DLD1 (cell line): Measurements from ENCODE around the gene FUBP1.
"Not testable (repeated sequence)": the region's sequence is repeated elsewhere in the genome, so short reads cannot be mapped to it uniquely, and the experiment has no call there.

Experiments used
- in situ Hi-C: cut with HindIII; loops from 2 replicates; pipeline ENCODE4 v1.10.0; 2017; ENCODE audit warnings: low sequenced_read_pairs

The FUBP1 gene, protein sequence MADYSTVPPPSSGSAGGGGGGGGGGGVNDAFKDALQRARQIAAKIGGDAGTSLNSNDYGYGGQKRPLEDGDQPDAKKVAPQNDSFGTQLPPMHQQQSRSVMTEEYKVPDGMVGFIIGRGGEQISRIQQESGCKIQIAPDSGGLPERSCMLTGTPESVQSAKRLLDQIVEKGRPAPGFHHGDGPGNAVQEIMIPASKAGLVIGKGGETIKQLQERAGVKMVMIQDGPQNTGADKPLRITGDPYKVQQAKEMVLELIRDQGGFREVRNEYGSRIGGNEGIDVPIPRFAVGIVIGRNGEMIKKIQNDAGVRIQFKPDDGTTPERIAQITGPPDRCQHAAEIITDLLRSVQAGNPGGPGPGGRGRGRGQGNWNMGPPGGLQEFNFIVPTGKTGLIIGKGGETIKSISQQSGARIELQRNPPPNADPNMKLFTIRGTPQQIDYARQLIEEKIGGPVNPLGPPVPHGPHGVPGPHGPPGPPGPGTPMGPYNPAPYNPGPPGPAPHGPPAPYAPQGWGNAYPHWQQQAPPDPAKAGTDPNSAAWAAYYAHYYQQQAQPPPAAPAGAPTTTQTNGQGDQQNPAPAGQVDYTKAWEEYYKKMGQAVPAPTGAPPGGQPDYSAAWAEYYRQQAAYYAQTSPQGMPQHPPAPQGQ

GRCh38 chr1:77978969-77979876 is at the start of gene FUBP1:
TSS of gene FUBP1 (minus strand) at chr1:77979072. CDS start at chr1:77979004, 68 bp downstream.
- in situ Hi-C loops, result no loop called here

- in situ Hi-C loops, result not testable (repeated sequence)
These were observed 42.3 kb upstream of the FUBP1 start for GRCh38 chr1:78021134-78021533.

DNA sequence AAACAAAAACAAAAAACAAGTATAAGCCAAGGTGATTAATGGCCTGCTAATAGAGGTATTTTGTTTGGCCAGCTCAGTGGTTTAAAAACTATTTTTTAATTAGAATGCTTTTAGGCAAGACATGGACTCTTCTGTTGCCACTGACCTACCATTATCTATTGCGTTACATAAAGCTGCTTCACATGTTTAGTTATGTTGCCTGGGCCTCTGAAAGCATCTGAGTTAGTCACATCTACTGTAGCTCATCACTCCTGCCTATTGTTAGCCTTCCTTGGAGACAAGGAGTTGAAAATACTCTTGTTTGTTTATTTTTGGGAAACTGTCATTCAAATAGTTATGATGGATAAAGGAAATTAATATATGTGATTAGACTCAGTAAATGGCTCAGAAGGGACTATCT is 40.2 kb upstream of the FUBP1 start:
- in situ Hi-C loops, result no loop called here

- in situ Hi-C loops, result no loop called here
These were observed 36.3 kb upstream of the FUBP1 start for GRCh38 chr1:78015148-78015547.

GRCh38 chr1:78011050-78011449 is 32.2 kb upstream of the FUBP1 start:
- in situ Hi-C loops, result no loop called here

- in situ Hi-C loops, result no loop called here
These were observed 31.0 kb upstream of the FUBP1 start for GRCh38 chr1:78009836-78010235.

DNA sequence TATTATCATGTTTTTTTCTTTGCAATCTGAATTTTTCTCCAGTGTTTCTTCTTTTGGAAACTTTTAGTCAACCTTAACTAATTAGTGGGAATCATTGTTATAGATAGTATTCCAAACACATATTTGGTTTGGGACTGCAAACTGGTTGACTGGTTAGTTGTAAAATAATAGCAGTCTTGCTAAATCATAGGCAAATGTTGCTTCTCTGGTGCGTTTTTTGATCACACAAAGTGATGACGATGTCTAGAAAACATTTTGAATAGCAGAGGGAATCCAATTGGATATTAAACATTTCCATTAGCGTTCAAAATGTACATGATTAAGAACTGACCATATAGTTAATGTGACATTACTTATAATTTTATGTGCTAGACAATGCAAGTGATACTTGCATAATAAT is 30.4 kb upstream of the FUBP1 start:
- in situ Hi-C loops, result no loop called here

DNA sequence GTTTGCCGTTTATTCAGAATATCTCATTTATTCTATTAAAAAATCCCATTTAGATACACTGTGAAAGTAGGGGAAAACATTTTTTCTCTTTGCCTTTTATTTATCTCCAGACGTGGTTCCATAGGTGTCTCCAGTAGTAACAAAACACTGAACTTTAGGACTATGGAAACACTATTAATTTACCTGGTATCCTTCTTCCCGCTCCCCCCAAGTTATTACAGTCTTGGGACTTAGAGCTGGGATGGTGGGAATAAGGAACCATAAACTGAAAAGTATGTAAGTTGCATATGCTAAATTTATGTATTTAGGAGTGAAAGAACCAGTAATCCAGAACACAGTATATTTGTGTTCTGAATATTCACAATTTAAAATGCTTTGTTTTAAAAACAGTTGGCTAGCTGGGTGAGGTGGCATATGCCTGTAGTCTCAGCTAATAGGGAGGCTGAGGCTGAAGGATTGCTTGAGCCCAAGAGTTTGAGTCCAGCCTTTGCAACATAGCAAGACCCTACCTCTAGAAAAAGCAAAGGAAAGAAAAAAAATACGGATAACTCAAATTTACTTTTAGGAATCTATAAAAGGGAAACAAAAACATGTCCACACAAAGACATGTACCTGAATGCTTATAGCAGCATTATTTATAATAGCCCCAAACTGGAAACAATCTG is 28.9 kb upstream of the FUBP1 start:
- in situ Hi-C loops, result no loop called here

GRCh38 chr1:78006521-78006920 is 27.6 kb upstream of the FUBP1 start:
- in situ Hi-C loops, result no loop called here

- in situ Hi-C loops, result no loop called here
These were observed 26.9 kb upstream of the FUBP1 start for GRCh38 chr1:78005755-78006154.

DNA sequence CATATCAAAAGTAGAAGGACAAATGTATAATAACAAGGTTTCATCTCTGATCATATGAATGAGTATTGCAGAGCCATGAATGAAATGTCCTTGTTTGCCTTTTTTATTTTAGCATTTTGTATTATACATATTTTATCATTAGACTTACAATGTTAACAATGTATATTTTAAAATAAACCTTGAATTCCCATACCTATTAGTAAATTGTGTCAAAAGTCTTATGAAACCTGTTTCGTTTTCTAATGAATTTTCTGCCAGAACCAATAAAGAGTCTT is 26.5 kb upstream of the FUBP1 start:
- in situ Hi-C loops, result no loop called here

DNA sequence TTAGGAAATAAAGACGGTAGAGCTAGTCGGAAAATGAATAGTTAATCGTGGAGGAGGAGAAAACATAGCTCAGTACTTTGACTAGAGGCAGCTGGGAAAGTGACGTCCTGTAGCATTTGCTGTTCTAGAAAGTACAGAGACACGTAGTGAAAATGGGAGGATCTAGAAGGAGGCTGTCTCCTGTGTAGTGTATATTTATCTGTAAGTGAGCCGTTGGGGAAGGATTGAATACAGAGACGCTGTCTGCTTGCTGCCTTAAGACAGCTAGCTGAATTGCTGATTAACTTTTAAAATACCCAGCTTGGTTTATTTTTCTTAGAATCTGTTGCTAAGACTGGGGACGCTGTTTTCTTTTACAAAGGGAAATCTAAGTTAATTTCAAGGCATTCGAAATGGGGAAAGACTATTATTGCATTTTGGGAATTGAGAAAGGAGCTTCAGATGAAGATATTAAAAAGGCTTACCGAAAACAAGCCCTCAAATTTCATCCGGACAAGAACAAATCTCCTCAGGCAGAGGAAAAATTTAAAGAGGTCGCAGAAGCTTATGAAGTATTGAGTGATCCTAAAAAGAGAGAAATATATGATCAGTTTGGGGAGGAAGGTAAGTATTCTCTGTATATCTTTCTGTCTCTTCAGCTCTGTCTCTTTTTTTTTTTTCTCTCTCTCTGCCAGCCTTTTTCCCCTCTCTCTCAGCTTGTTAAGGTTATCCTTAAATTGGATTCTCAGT is 26.0 kb upstream of the FUBP1 start, which contains the start of gene DNAJB4:
DNAJB4 (plus strand) TSS at position 221 of the 729 bp plus-strand sequence; CDS start at position 393, 172 bp downstream.
- in situ Hi-C loops, result no loop called here

GRCh38 chr1:78003882-78004718 is 25.2 kb upstream of the FUBP1 start:
- in situ Hi-C loops, result no loop called here

DNA sequence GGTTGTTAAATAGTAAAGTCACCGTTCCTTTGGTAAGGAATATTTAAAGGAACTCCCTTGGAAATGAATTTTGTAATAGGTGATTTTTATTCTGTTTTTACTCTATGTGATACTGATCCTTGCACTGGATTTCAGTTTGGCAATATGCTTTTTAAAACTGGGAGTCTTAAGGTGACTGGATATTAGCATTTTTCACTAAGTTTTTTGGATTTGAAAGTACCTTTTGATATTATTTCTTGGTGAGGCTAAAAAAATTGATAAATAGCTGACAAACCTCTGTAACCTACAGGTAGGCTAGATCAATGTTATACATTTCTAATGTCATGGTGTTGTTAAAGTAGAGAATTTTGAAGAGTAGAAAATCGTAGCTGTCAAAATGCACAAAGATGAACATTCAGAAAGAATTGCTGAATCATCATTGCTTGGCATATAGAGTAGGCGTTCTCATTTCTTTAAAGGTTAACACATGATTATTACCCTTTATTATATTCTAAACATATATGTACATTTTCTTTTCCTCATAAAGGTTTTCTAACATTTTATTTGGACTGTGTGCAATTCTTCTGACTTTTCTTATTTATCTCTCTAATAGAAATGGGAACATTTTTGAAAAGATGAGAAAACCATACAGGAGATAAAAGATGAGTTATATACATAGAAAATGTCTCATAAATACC is 24.3 kb upstream of the FUBP1 start:
- in situ Hi-C loops, result no loop called here

- in situ Hi-C loops, result not testable (repeated sequence)
These were observed 21.7 kb upstream of the FUBP1 start for GRCh38 chr1:78000536-78000935.

DNA sequence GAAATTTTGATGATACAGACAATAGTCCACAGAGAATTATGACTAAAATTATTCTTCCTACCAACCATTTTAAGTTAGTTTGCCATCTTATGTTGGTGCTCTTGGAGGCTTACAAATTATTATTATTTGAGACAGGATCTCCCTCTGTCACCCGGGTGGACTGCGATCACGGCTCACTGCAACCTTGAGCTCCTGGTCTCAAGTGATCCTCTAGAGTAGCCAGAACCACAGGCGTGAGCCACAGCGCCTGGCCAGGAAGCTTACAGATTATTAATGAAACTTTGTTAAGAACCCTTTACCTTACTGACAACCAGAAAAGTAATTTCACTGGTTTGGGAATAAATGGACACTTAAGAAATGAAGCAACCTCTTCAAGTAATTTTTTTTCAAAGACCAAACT is 17.9 kb upstream of the FUBP1 start:
- in situ Hi-C loops, result no loop called here

- in situ Hi-C loops, result no loop called here
These were observed 15.3 kb upstream of the FUBP1 start for GRCh38 chr1:77994117-77994705.

GRCh38 chr1:77991638-77992037 is 12.8 kb upstream of the FUBP1 start:
- in situ Hi-C loops, result no loop called here
